Measurements from ENCODE around the gene SNX20.

SNX20 gene

GRCh38 chr16:50631249-50631984 lies 49.7 kb downstream of the SNX20 start:
- DNase-seq (ENCODE audit: low read depth) = no peak
- H3K4me3 ChIP-seq (ENCODE audit: low read depth, low read length) = no peak overlapping the region
- in situ Hi-C loops (cut with HindIII; ENCODE audit: low sequenced_read_pairs) = no loop called here
- TF ChIP-seq, protein P1, sequence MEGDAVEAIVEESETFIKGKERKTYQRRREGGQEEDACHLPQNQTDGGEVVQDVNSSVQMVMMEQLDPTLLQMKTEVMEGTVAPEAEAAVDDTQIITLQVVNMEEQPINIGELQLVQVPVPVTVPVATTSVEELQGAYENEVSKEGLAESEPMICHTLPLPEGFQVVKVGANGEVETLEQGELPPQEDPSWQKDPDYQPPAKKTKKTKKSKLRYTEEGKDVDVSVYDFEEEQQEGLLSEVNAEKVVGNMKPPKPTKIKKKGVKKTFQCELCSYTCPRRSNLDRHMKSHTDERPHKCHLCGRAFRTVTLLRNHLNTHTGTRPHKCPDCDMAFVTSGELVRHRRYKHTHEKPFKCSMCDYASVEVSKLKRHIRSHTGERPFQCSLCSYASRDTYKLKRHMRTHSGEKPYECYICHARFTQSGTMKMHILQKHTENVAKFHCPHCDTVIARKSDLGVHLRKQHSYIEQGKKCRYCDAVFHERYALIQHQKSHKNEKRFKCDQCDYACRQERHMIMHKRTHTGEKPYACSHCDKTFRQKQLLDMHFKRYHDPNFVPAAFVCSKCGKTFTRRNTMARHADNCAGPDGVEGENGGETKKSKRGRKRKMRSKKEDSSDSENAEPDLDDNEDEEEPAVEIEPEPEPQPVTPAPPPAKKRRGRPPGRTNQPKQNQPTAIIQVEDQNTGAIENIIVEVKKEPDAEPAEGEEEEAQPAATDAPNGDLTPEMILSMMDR (IDR thresholded peaks at IDR 0.05; ENCODE audit: low read depth, low read length, missing control alignments) = no peak

GRCh38 chr16:50630394-50631020 lies 50.6 kb downstream of the SNX20 start:
- TF ChIP-seq, protein P1 (IDR thresholded peaks at IDR 0.05; ENCODE audit: low read depth, low read length, missing control alignments) = no peak
- no peak for DNase-seq (ENCODE audit: low read depth)
- in situ Hi-C loops (cut with HindIII; ENCODE audit: low sequenced_read_pairs) = no loop called here
- no peak overlapping the region for H3K4me3 ChIP-seq (ENCODE audit: low read depth, low read length)

DNA sequence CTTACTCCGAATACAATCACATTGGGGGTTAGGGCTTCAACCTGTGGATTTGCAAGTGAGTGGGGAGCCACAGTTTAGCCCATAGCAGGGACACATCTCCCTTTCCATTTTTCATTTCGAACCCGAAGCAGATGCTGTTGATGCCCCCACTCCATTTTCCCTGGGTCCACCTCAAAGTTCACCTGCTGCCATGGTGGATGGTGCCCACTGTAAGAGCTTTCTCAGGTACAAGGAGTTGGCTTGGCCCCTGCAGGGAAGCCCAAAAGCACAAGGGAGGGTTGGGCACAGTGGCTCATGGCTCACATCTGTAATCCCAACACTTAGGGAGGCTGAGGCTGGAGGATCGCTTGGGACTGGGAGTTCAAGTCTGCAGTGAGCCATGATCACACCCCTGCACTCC lies 51.8 kb downstream of the SNX20 start:
- TF ChIP-seq, protein P1 (IDR thresholded peaks at IDR 0.05; ENCODE audit: low read depth, low read length, missing control alignments) = no peak
- in situ Hi-C loops (cut with HindIII; ENCODE audit: low sequenced_read_pairs) = no loop called here
- no peak overlapping the region for H3K4me3 ChIP-seq (ENCODE audit: low read depth, low read length)
- no peak for DNase-seq (ENCODE audit: low read depth)

- no peak for DNase-seq (ENCODE audit: low read depth)
- in situ Hi-C loops (cut with HindIII; ENCODE audit: low sequenced_read_pairs) = no loop called here
- no peak overlapping the region for H3K4me3 ChIP-seq (ENCODE audit: low read depth, low read length)
- TF ChIP-seq, protein P1 (IDR thresholded peaks at IDR 0.05; ENCODE audit: low read depth, low read length, missing control alignments) = no peak
Observed at GRCh38 chr16:50628156-50628802, 52.8 kb downstream of the SNX20 start.

DNA sequence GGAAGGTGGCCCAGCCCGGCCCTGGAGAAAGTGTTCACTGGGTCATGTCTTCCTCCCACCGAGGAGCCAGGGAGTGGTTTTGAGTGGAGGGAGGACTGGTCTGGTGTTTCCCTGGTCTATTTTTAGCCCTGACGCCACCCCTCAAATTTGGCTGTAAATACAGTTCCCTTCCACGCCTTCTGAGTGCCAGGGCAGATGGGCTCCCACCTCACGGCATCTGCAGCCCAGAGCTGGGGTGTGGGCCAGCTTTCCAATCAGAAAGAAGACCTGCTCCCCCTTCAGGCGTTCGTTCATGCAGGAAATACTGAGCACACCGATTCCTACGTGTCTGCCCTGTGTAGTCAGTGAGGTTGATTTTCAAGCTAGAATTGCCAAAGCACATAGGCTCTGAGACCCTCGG lies 53.7 kb downstream of the SNX20 start:
- DNase-seq (ENCODE audit: low read depth) = no peak
- TF ChIP-seq, protein P1 (IDR thresholded peaks at IDR 0.05; ENCODE audit: low read depth, low read length, missing control alignments) = peak; percentile 44
- in situ Hi-C loops (cut with HindIII; ENCODE audit: low sequenced_read_pairs) = no loop called here
- no peak overlapping the region for H3K4me3 ChIP-seq (ENCODE audit: low read depth, low read length)

- TF ChIP-seq, protein P1 (IDR thresholded peaks at IDR 0.05; ENCODE audit: low read depth, low read length, missing control alignments) = no peak
- DNase-seq (ENCODE audit: low read depth) = no peak
- H3K4me3 ChIP-seq (ENCODE audit: low read depth, low read length) = no peak overlapping the region
- in situ Hi-C loops (cut with HindIII; ENCODE audit: low sequenced_read_pairs) = no loop called here
Observed at GRCh38 chr16:50626868-50627267, 54.2 kb downstream of the SNX20 start.

Data from astrocyte of the cerebellum (primary cell).